IPS DF 6.9 (cell line): Measurements from ENCODE around the gene ELP4.

ENCODE experiments used
- DNase-seq: peaks from one replicate; pipeline ENCODE4 v3.0.0-alpha.2; 2013; ENCODE audit warnings: low read depth, low spot score
- H3K27ac ChIP-seq: one replicate; pipeline ENCODE4 v1.5.1; 2013; ENCODE audit warnings: low read length, control low read depth
- H3K27me3 ChIP-seq: 2 replicates; pipeline ENCODE4 v1.6.1; 2013; ENCODE audit warnings: mild to moderate bottlenecking, low read length; ENCODE audit not compliant: control insufficient read depth, insufficient read depth
- H3K36me3 ChIP-seq: 2 replicates; pipeline ENCODE4 v1.6.1; 2013; ENCODE audit warnings: low read length; ENCODE audit not compliant: control insufficient read depth, insufficient read depth
- H3K4me1 ChIP-seq: 2 replicates; pipeline ENCODE4 v1.6.1; 2013; ENCODE audit warnings: low read length; ENCODE audit not compliant: control insufficient read depth, insufficient read depth
- H3K4me3 ChIP-seq: 2 replicates; pipeline ENCODE4 v1.5.1; 2013; ENCODE audit warnings: mild to moderate bottlenecking, low read length
- H3K9me3 ChIP-seq: 2 replicates; pipeline ENCODE4 v1.6.1; 2013; ENCODE audit warnings: low read length, inconsistent platforms; ENCODE audit not compliant: control insufficient read depth, insufficient read depth
- WGBS: extraction: QIAGEN DNeasy Blood & Tissue Kit; methylation state at CpG from one replicate; pipeline ENCODE4 v1.1.7; 2013; ENCODE audit warnings: mixed read lengths, missing lambda C conversion rate; ENCODE audit not compliant: insufficient read length, insufficient coverage; 5-methylcytosine and 5-hydroxymethylcytosine counted together

The ELP4 gene

DNA sequence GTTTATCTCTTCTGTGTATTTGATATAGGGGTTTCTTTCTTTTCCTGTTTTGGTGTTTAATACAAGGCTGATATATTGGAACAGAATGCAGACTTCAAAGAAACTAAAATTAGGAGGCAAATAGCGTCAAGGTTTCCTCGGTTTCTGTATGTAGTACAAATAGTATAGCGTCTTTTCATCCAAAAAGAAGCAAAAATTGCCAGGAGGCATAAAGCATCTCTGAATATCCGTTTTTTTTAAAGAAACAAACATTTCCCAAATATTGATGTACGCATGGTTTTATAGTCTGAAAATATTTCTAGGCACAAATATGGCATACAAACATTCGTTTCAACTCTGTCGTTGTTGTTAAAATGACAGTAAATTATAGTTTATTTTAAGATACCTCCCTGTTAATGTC is 318.6 kb downstream of the ELP4 start:
- peaks cover 37% of the 10 kb centered on the region for H3K27me3 ChIP-seq

DNA sequence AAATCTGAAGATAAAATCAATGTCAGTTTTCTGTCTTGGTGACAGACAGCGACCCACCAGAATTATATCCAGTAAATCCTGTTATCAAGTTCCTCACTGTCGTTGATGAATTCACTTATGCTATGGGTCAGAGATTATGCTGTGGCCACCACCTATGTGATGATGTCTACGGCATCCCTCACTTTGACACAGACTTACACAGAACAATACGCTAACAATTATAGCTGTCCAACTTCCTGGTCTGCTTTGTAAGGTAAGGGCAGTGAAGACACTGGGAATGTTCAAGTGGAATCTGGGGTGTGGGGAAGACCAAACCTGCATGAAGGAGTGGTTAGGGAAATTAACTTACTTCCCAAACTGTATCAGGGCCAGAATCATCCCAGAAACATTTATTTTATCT is 320.8 kb downstream of the ELP4 start:
- H3K27me3 ChIP-seq, result peaks cover 25% of the 10 kb centered on the region
- no peak overlapping the region for H3K27ac ChIP-seq
- H3K9me3 ChIP-seq, result no peaks in the 10 kb centered on the region
- H3K4me1 ChIP-seq, result peaks cover 4% of the 10 kb centered on the region; the same call in 1 of the 2 replicates
- DNase-seq, result no peak
- H3K4me3 ChIP-seq, result no peak overlapping the region
- WGBS, result no CpG with 5 or more reads among the region's 4 CpGs
- no peaks in the 10 kb centered on the region for H3K36me3 ChIP-seq

More for the DNA sequence above, 318.6 kb downstream of the ELP4 start:
- Histone ChIP-seq H3K36me3 (no peaks in the 10 kb centered on the region), H3K9me3 (no peaks in the 10 kb centered on the region), H3K4me3 (no peak overlapping the region), H3K4me1 (peaks cover 11% of the 10 kb centered on the region), H3K27ac (no peak overlapping the region)
- DNase-seq, result no peak
- no CpG with 5 or more reads among the region's 7 CpGs for WGBS

DNA sequence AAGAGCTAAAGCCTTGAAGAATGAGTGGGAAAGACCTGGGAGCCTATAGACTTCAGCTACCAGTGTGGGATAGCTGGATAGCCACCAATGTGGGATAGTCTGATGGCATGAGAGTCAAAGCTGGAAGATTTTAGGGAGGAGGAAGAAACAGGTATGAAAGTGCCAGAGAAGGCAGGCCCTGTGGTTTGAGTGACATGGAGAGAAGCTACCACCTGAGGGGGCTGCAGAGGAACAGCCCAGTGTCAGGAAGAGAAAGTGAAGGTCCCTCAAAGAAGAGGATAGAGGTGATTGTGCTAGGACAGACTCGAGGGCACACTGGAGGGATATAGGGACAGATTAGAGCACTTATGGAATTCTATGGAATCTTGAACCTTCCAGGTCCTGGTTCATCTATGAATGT is 324.7 kb downstream of the ELP4 start:
- Histone ChIP-seq H3K27ac (no peak overlapping the region), H3K27me3 (no peaks in the 10 kb centered on the region), H3K36me3 (no peaks in the 10 kb centered on the region), H3K9me3 (no peaks in the 10 kb centered on the region), H3K4me3 (no peak overlapping the region), H3K4me1 (no peaks in the 10 kb centered on the region)
- no CpG with 5 or more reads among the region's 1 CpG for WGBS
- no peak for DNase-seq
